Rectal smooth muscle tissue (tissue), 1 donor: Measurements from ENCODE around the gene CRYBA2.

Experiments
- H3K27ac ChIP-seq: one replicate; pipeline ENCODE4 v1.7.0; 2013; ENCODE audit warnings: low read depth, low read length, inconsistent platforms
- H3K27me3 ChIP-seq: one replicate; pipeline ENCODE4 v1.7.0; 2013; ENCODE audit warnings: low read length; ENCODE audit not compliant: control insufficient read depth, insufficient read depth
- H3K36me3 ChIP-seq: one replicate; pipeline ENCODE4 v1.7.0; 2013; ENCODE audit warnings: low read length; ENCODE audit not compliant: control insufficient read depth, insufficient read depth
- H3K4me1 ChIP-seq: one replicate; pipeline ENCODE4 v1.7.0; 2013; ENCODE audit warnings: low read length; ENCODE audit not compliant: control insufficient read depth, insufficient read depth
- H3K4me3 ChIP-seq: one replicate; pipeline ENCODE4 v1.7.0; 2013; ENCODE audit warnings: low read length
- H3K9ac ChIP-seq: one replicate; pipeline ENCODE4 v1.7.0; 2013; ENCODE audit warnings: low read length

The CRYBA2 gene

GRCh38 chr2:218944759-218945404 lies 48.3 kb downstream of the CRYBA2 start:
- no peaks in the 10 kb centered on the region for H3K4me1 ChIP-seq
- H3K36me3 ChIP-seq = no peaks in the 10 kb centered on the region
- H3K27me3 ChIP-seq = no peaks in the 10 kb centered on the region
- H3K4me3 ChIP-seq = no peak overlapping the region
- H3K9ac ChIP-seq = no peak overlapping the region
- H3K27ac ChIP-seq = no peak overlapping the region
